AG08396 (cell line): Measurements from ENCODE around the gene ZBED4.
A peak's percentile ranks its signal among the peaks of the same experiment; 100 is the strongest.
"Not testable (repeated sequence)": the region's sequence is repeated elsewhere in the genome, so short reads cannot be mapped to it uniquely, and the experiment has no call there.

Experiments
- DNase-seq: peaks from one replicate; pipeline ENCODE4 v3.0.0; 2012; ENCODE audit warnings: low spot score, mixed read lengths

ZBED4 gene

GRCh38 chr22:49852898-49853894, at the start of gene ZBED4:
TSS of gene ZBED4 (plus strand) at chr22:49853844. CDS start at chr22:49883663, 29,819 bp downstream.
- DNase-seq: peak; percentile 100

- DNase-seq: no peak
These were observed 46.5 kb upstream of the ZBED4 start for GRCh38 chr22:49807129-49807528.

- no peak for DNase-seq
These were observed 45.6 kb upstream of the ZBED4 start for GRCh38 chr22:49807780-49808708.

- DNase-seq: no peak
These were observed 43.2 kb upstream of the ZBED4 start for GRCh38 chr22:49810363-49811019.

GRCh38 chr22:49811020-49811791, 42.4 kb upstream of the ZBED4 start:
- no peak for DNase-seq

- DNase-seq: peak; percentile 70
These were observed 40.8 kb upstream of the ZBED4 start for GRCh38 chr22:49812838-49813237.

GRCh38 chr22:49814164-49814686, 39.4 kb upstream of the ZBED4 start:
- DNase-seq: no peak

- DNase-seq: no peak
These were observed 38.8 kb upstream of the ZBED4 start for GRCh38 chr22:49814856-49815255.

- no peak for DNase-seq
These were observed 38.0 kb upstream of the ZBED4 start for GRCh38 chr22:49815641-49816091.

- DNase-seq: no peak
These were observed 36.3 kb upstream of the ZBED4 start for GRCh38 chr22:49817359-49817758.

GRCh38 chr22:49820984-49821383, 32.7 kb upstream of the ZBED4 start:
- DNase-seq: no peak

GRCh38 chr22:49821741-49822140, 31.9 kb upstream of the ZBED4 start:
- DNase-seq: not testable (repeated sequence)

- no peak for DNase-seq
These were observed 30.2 kb upstream of the ZBED4 start for GRCh38 chr22:49823289-49824045.

- DNase-seq: no peak
These were observed 29.3 kb upstream of the ZBED4 start for GRCh38 chr22:49824185-49824925.

- DNase-seq: no peak
These were observed 28.7 kb upstream of the ZBED4 start for GRCh38 chr22:49824936-49825335.

GRCh38 chr22:49825436-49825835, 28.2 kb upstream of the ZBED4 start:
- DNase-seq: peak; percentile 46

GRCh38 chr22:49825944-49826602, 27.6 kb upstream of the ZBED4 start:
- peak; percentile 57 for DNase-seq

- DNase-seq: peak; percentile 58
These were observed 26.9 kb upstream of the ZBED4 start for GRCh38 chr22:49826603-49827270.
